Measurements from ENCODE around the gene LGALS14.

GRCh38 chr19:39659791-39660190, 44.5 kb upstream of the LGALS14 start:
- TF ChIP-seq POLR2AphosphoS5 (IDR thresholded peaks at IDR 0.05; ENCODE audit: borderline replicate concordance, low read depth, low read length) (no peak), EZH2 (IDR thresholded peaks at IDR 0.05) (no peak), FOXP2 (optimal IDR thresholded peaks at IDR 0.05; ENCODE audit: control extremely low read depth, extremely low read length, insufficient read depth) (no peak)
